Aorta (tissue), 5 donors: ENCODE results near the gene CUBN. TPM values are rescaled to one million over a fixed set of nuclear protein-coding genes. Genes with fewer than 3 reads are reported as not detected.

ENCODE experiments used
- ATAC-seq: fragments of 200-7000 bp; cut with Tn5 transposase; one replicate; pipeline ENCODE4 v1.9.1; 2022; ENCODE audit warnings: moderate library complexity; ENCODE audit not compliant: low FRiP score
- DNase-seq, 2 donors: peaks; one replicate each; pipeline ENCODE4 v3.0.0-alpha.2; 2020
- H3K27ac ChIP-seq, 2 donors: one replicate each; pipeline ENCODE4 v1.5.1; 2013; ENCODE audit warnings: low read length in 2 of 2, mild to moderate bottlenecking in 2 of 2, moderate library complexity in 2 of 2, control low read depth in 1 of 2, inconsistent platforms in 1 of 2, low read depth in 1 of 2
- H3K27me3 ChIP-seq, 2 donors: one replicate each; pipeline ENCODE4 v1.6.1; 2013; ENCODE audit warnings: control low read depth in 1 of 2, low read length in 1 of 2, mild to moderate bottlenecking in 1 of 2, moderate library complexity in 1 of 2; ENCODE audit not compliant: insufficient read depth in 2 of 2, control insufficient read depth in 1 of 2
- H3K36me3 ChIP-seq, 2 donors: one replicate each; pipeline ENCODE4 v1.6.1; 2013; ENCODE audit warnings: control low read depth in 1 of 2, low read length in 1 of 2, mild to moderate bottlenecking in 1 of 2; ENCODE audit not compliant: insufficient read depth in 2 of 2, control insufficient read depth in 1 of 2
- H3K4me1 ChIP-seq, 2 donors: one replicate each; pipeline ENCODE4 v1.6.1; 2013; ENCODE audit warnings: low read length in 2 of 2, control low read depth in 1 of 2, mild to moderate bottlenecking in 1 of 2, moderate library complexity in 1 of 2; ENCODE audit not compliant: insufficient read depth in 2 of 2, control insufficient read depth in 1 of 2
- H3K4me3 ChIP-seq, 2 donors: one replicate each; pipeline ENCODE4 v1.5.1; 2013; ENCODE audit warnings: low read length in 2 of 2, control low read depth in 1 of 2, mild to moderate bottlenecking in 1 of 2
- H3K9me3 ChIP-seq: one replicate; pipeline ENCODE4 v1.6.1; 2013; ENCODE audit warnings: mild to moderate bottlenecking, low read length; ENCODE audit not compliant: control insufficient read depth
- WGBS, 2 donors: extraction: QIAGEN DNeasy Blood & Tissue Kit; methylation state at CpG; one replicate each; pipeline ENCODE4 v1.1.7; 2013; 5-methylcytosine and 5-hydroxymethylcytosine counted together
- intact Hi-C, 2 donors: fragments of 100-400 bp; cut with DNase I; formaldehyde crosslinking; loops; one replicate each; pipeline versions ENCODE4 v1.14.2 to v1.15.0; 2022
- polyA plus RNA-seq, 2 donors: library from polyadenylated mRNA; stranded (reverse); fragments of 200-250 nt; gene quantifications; one replicate each; pipeline ENCODE4 v1.2.3, GENCODE V29; 2013
- total RNA-seq, 2 donors: library from RNA; stranded (reverse); fragmentation: NEBNext Ultra II Directional; extraction: Animal tissue kit (Norgen Biotek cat#: 25700); gene quantifications; one replicate each; pipeline ENCODE4 v1.2.1, GENCODE V29; 2021
- donor health status: healthy with polysubstance abuse.
- donor health status: Bipolar disorder and iron deficiency.
- donor health status: DM: no; HTN: no; CAD: no.
- donor health status: DM: no; HTN: no; CAD: no.
- donor health status: DM: yes; HTN: yes; CAD: no.

CUBN gene
- total and polyA plus RNA-seq, 4 donors: 0.13 to 5.2 (median 2.6) TPM

DNA sequence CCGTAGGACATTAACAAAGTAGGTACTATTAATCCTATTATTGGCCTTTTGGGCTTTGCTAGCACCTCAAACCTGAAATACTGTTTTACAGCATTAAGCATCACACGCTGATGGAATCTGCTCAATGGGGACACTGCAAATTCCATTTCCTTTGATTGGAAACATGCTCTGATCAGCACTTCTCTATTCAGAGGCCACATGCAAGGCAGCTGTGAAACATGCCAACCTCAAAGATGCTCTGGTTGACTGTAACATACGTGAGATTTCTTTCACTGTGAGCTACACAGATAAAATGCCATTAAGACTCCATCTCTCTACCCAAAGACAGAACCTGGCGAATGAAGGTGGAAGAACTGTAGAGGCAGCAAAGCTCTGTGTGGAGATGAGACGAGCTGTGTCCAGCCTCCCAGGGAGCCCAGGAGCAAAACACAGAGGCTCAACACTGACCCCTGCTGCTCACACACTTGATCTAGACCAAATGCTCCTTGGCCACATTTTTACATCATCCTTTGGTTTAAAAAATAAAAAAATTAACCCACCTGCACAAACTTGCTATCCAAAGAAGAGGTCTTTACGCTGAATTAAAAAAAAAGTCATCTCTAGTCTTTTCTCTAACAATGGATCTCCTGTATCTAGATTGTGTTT, 320.4 kb downstream of the CUBN start:
- no peak for DNase-seq
- intact Hi-C loops: no loop called here
- H3K36me3 ChIP-seq: peaks cover 0 to 2% of the 10 kb centered on the region in 2 donors

GRCh38 chr10:16804123-16804522, 325.5 kb downstream of the CUBN start:
- WGBS, 2 donors: 86 to 93% methylated on average over 4 of the region's 4 CpGs

More for the DNA sequence above, 320.4 kb downstream of the CUBN start:
- H3K27ac ChIP-seq: no peak overlapping the region
- H3K4me3 ChIP-seq: no peak overlapping the region
- H3K27me3 ChIP-seq: no peaks in the 10 kb centered on the region
- H3K9me3 ChIP-seq: no peaks in the 10 kb centered on the region
- WGBS, 2 donors: 76 to 87% methylated on average over 6 of the region's 6 CpGs
- peaks cover 0 to 2% of the 10 kb centered on the region in 2 donors for H3K4me1 ChIP-seq
- no peak for ATAC-seq

GRCh38 chr10:16803464-16803863, 326.1 kb downstream of the CUBN start:
- intact Hi-C loops: no loop called here
- 11 to 16% methylated on average over 2 of the region's 2 CpGs for WGBS, 2 donors
- Histone ChIP-seq H3K4me1 (no peaks in the 10 kb centered on the region), H3K9me3 (no peaks in the 10 kb centered on the region), H3K27me3 (no peaks in the 10 kb centered on the region), H3K27ac (no peak overlapping the region), H3K4me3 (no peak overlapping the region), H3K36me3 (no peaks in the 10 kb centered on the region)
- no peak for ATAC-seq
- no peak for DNase-seq

More at GRCh38 chr10:16804123-16804522, 325.5 kb downstream of the CUBN start:
- Histone ChIP-seq H3K4me1 (peaks cover 0 to 2% of the 10 kb centered on the region in 2 donors), H3K27ac (no peak overlapping the region), H3K9me3 (no peaks in the 10 kb centered on the region), H3K36me3 (peaks cover 0 to 1% of the 10 kb centered on the region in 2 donors), H3K27me3 (no peaks in the 10 kb centered on the region), H3K4me3 (no peak overlapping the region)
- intact Hi-C loops: no loop called here
- ATAC-seq (no peak), DNase-seq (no peak)

GRCh38 chr10:16799621-16800020, 330.0 kb downstream of the CUBN start:
- Histone ChIP-seq H3K27ac (no peak overlapping the region), H3K4me3 (no peak overlapping the region), H3K36me3 (no peaks in the 10 kb centered on the region), H3K4me1 (no peaks in the 10 kb centered on the region), H3K27me3 (no peaks in the 10 kb centered on the region), H3K9me3 (no peaks in the 10 kb centered on the region)
- ATAC-seq: no peak
- intact Hi-C loops: no loop called here
- no peak for DNase-seq
- 86 to 94% methylated on average over 8 of the region's 8 CpGs for WGBS, 2 donors

DNA sequence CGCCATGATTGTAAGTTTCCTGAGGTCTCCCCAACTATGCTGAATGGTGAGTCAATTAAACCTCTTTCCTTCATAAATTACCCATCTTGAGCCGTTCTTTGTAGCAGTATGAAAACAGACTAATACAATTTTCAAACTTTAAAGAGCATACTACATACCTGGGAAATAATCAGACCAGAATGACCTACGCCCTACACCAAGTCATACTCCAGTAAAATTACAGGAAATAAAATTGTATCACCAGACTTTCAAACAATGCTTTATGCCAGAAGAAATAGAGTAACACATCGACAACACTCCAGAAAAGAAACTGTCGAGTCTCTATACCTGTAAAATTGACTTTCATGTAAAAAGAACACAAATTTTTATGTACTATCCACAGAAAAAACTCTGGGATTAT, 331.0 kb downstream of the CUBN start:
- H3K4me1 ChIP-seq: no peaks in the 10 kb centered on the region
- ATAC-seq (no peak), DNase-seq (no peak)
- H3K4me3 ChIP-seq: no peak overlapping the region
- H3K27ac ChIP-seq: no peak overlapping the region
- H3K27me3 ChIP-seq: no peaks in the 10 kb centered on the region
- no peaks in the 10 kb centered on the region for H3K9me3 ChIP-seq
- no peaks in the 10 kb centered on the region for H3K36me3 ChIP-seq
- WGBS, 2 donors: 98% methylated on average over 5 of the region's 5 CpGs
- intact Hi-C loops: no loop called here

GRCh38 chr10:16795410-16796073, 334.1 kb downstream of the CUBN start:
- H3K9me3 ChIP-seq: no peaks in the 10 kb centered on the region
- H3K27ac ChIP-seq: no peak overlapping the region
- H3K4me3 ChIP-seq: no peak overlapping the region
- intact Hi-C loops: no loop called here
- DNase-seq (no peak), ATAC-seq (no peak)
- H3K36me3 ChIP-seq: no peaks in the 10 kb centered on the region
- 73 to 93% methylated on average over 9 of the region's 9 CpGs for WGBS, 2 donors
- H3K4me1 ChIP-seq: no peaks in the 10 kb centered on the region
- H3K27me3 ChIP-seq: no peaks in the 10 kb centered on the region

DNA sequence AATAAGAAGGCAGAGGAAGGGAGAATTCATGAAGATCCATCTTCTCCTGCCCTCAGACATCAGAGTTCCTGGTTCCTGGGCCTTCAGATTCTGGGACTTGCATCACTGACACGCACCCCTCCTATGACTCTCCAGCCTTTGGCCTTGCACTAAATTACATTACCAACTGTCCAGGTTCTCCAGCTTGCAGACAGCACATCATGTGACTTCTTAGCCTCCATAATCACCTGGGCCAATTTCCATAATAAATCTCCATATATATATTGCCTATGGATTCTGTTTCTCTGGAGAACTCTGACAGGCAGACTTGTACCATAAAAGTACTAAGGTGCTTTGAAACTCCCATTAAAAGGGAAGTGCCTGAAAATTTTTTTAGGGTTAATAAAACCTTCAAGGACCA, 335.6 kb downstream of the CUBN start:
- H3K27ac ChIP-seq: no peak overlapping the region
- no peaks in the 10 kb centered on the region for H3K4me1 ChIP-seq
- H3K4me3 ChIP-seq: no peak overlapping the region
- DNase-seq (no peak), ATAC-seq (no peak)
- intact Hi-C loops: no loop called here
- H3K27me3 ChIP-seq: no peaks in the 10 kb centered on the region
- no peaks in the 10 kb centered on the region for H3K9me3 ChIP-seq
- H3K36me3 ChIP-seq: no peaks in the 10 kb centered on the region
- 98 to 100% methylated on average over 1 of the region's 1 CpG for WGBS, 2 donors

GRCh38 chr10:16792675-16793074, 336.9 kb downstream of the CUBN start:
- intact Hi-C loops: no loop called here
- 5 to 11% methylated on average over 8 of the region's 8 CpGs for WGBS, 2 donors
- peak; percentile 74 for ATAC-seq
- Histone ChIP-seq H3K36me3 (no peaks in the 10 kb centered on the region), H3K27me3 (no peaks in the 10 kb centered on the region), H3K4me1 (no peaks in the 10 kb centered on the region), H3K27ac (peak overlapping the region in 1 of 2 donors; percentile 33), H3K9me3 (no peaks in the 10 kb centered on the region), H3K4me3 (no peak overlapping the region)
- DNase-seq: peak; percentile 84 to 85

DNA sequence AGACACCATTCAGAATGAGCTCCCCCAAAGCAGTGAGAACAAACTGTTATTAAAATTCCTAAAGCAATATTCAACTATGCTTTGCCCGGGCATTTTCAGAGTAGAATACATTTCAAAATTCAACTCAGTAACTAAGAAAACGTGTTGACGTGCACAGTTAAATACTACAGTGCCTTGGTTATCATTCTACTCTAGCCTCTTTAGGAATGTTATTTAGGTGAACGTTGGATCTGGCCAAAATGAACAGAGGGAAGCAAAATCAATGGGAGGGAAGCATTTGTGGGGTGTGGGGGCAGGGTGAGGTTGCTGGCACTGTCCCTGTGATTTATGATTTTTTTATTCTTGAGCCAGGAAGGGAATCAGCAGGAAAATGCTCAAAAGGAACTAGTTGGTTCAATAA, 339.8 kb downstream of the CUBN start:
- Histone ChIP-seq H3K4me1 (no peaks in the 10 kb centered on the region), H3K36me3 (no peaks in the 10 kb centered on the region), H3K9me3 (no peaks in the 10 kb centered on the region), H3K4me3 (no peak overlapping the region), H3K27ac (no peak overlapping the region), H3K27me3 (no peaks in the 10 kb centered on the region)
- ATAC-seq (no peak), DNase-seq (no peak)
- intact Hi-C loops: no loop called here
- WGBS, 2 donors: 17 to 30% methylated on average over 4 of the region's 4 CpGs
